GM12892 (cell line): ENCODE data around the gene PAX5.

Experiments
- POLR2A ChIP-seq: IDR thresholded peaks from 2 replicates; pipeline ENCODE4 v1.6.1; 2011; ENCODE audit warnings: low read depth, low read length, control low read depth
- POLR2AphosphoS5 ChIP-seq: IDR thresholded peaks from 2 replicates; pipeline ENCODE4 v1.6.1; 2011; ENCODE audit warnings: low read depth, low read length, control low read depth
- TAF1 ChIP-seq: IDR thresholded peaks from 2 replicates; pipeline ENCODE4 v1.6.1; 2011; ENCODE audit warnings: low read depth, mild to moderate bottlenecking, control low read depth, low read length, borderline replicate concordance

DNA sequence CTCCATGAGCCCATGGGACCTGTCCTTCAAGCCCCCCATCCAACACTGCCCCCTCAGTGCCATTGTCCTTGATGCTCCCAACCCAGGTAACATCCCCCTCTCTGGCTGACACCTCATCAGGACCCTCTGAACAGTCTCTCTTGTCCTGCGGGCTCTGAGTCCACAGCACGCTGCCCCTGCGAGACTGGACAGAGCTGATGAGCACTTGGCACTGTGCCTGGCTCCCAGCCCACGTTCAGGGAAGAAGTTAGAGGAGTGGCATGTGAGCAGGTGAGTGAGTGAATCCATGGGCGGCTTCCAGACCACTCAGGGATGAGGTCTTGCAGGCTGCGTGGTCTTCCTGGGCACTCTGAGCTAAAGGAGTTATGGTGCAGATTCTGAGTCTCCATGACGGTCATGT is 70.7 kb downstream of the PAX5 start:
- TF ChIP-seq POLR2A (no peak), POLR2AphosphoS5 (no peak), TAF1 (no peak)
